Thyroid gland (tissue), 4 donors: ENCODE measurements around the gene ARL10. TPM values are rescaled to one million over a fixed set of nuclear protein-coding genes. Genes with fewer than 3 reads are reported as not detected.

Source experiments
- DNase-seq, 2 donors: peaks; one replicate each; pipeline ENCODE4 v3.0.0-alpha.2; 2019
- H3K27ac ChIP-seq, 3 donors: fragments of 200-600 bp; sonication (generic); 1 replicate in 2 of 3; 2 replicates in 1 of 3; pipeline ENCODE4 v1.5.1; 2016 to 2019; ENCODE audit warnings: mild to moderate bottlenecking in 1 of 3, moderate library complexity in 1 of 3
- H3K27me3 ChIP-seq: fragments of 200-600 bp; sonication (generic); one replicate; pipeline ENCODE4 v1.5.1; 2019
- H3K36me3 ChIP-seq, 2 donors: fragments of 200-600 bp; sonication (generic); one replicate each; pipeline ENCODE4 v1.5.1; 2016 to 2019
- H3K4me1 ChIP-seq, 2 donors: fragments of 200-600 bp; sonication (generic); one replicate each; pipeline ENCODE4 v1.5.1; 2017 to 2019
- H3K4me3 ChIP-seq, 3 donors: fragments of 200-600 bp; sonication (generic); replicated peaks in 1 of 3; 1 replicate in 2 of 3; 2 replicates in 1 of 3; pipeline ENCODE4 v1.5.1; 2016; ENCODE audit warnings: mild to moderate bottlenecking in 1 of 3
- H3K9me3 ChIP-seq: fragments of 200-600 bp; sonication (generic); one replicate; pipeline ENCODE4 v1.5.1; 2017
- POLR2A ChIP-seq, 2 donors: fragments of 450-650 bp; IDR thresholded peaks; one replicate each; pipeline ENCODE4 v1.6.1; 2017; ENCODE audit warnings: antibody characterized with exemption in 2 of 2, mild to moderate bottlenecking in 2 of 2, moderate library complexity in 1 of 2
- WGBS, 2 donors: methylation state at CpG; one replicate each; pipeline ENCODE4 v1.1.5; 2017; 5-methylcytosine and 5-hydroxymethylcytosine counted together
- intact Hi-C: fragments of 100-400 bp; cut with DNase I; formaldehyde crosslinking; loops from one replicate; pipeline ENCODE4 v1.15.1; 2023
- total RNA-seq, 4 donors: library from RNA; depleted of rRNA; stranded (reverse); fragments of >200 nt; gene quantifications; one replicate each; pipeline ENCODE4 v1.2.3, GENCODE V29; 2016
- TF ChIP-seq, protein P1 (sequence below), 6 experiments: fragments of 200-600 bp in 3 of 6; fragments of 450-650 bp in 3 of 6; sonication (generic) in 3 of 6; IDR thresholded peaks; one replicate each; pipeline ENCODE4 v1.5.1; 2016 to 2019; ENCODE audit warnings: antibody characterized with exemption in 6 of 6, mild to moderate bottlenecking in 2 of 6, inconsistent platforms in 1 of 6, moderate library complexity in 1 of 6

The ARL10 gene
- total RNA-seq, 4 donors from 2014 or later = 2.1 to 11.0 (median 2.8) TPM

DNA sequence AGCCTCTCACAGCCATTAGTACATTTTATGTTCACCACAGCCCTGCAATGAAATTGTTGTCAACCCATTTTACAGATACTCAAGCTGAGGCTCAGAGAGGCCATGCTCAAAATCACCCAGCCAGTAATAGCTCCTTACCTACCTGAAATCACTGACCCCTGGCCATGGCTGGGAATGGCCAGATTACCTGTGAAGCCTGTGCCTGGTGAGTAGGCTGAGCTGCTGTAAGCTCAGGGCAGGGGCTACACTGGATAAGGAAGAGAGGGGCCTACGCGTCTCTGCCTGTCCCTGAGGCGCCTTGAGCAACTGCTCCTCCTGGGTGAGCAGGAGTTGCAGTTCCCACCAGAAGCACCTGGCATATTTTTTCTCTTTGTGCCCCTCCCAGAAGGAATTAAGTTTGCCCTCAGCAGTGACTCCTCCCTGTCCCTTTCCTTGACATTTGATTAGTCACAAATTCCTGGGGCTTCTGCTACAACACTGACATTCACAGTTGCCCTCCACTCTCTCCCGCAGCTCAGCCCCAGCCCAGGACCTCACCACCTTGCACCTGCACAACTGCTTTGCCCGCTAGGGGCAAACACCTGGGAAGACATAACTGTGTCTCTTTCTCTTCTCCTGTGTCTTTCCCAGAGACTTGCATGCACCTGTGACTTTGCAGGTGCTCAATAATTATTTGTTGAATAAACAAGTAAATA is 45.3 kb downstream of the ARL10 start:
- no peak for DNase-seq
- H3K4me1 ChIP-seq = peaks cover 13 to 23% of the 10 kb centered on the region in 2 donors
- no peaks in the 10 kb centered on the region for H3K27me3 ChIP-seq
- 85 to 96% methylated on average over 5 of the region's 5 CpGs for WGBS, 2 donors
- TF ChIP-seq POLR2A (IDR thresholded peaks at IDR 0.05) = no peak
- intact Hi-C loops = loop anchor here (5.0 kb wide), 1 partner anchor 37 kb away; the partner anchor contains the start of gene FAF2
- no peaks in the 10 kb centered on the region for H3K9me3 ChIP-seq
- peaks cover 5 to 16% of the 10 kb centered on the region in 2 donors for H3K36me3 ChIP-seq
- no peak overlapping the region for H3K4me3 ChIP-seq
- H3K27ac ChIP-seq = no peak overlapping the region

- Histone ChIP-seq H3K27ac (no peak overlapping the region), H3K36me3 (peaks cover 5 to 12% of the 10 kb centered on the region in 2 donors), H3K4me3 (no peak overlapping the region), H3K27me3 (no peaks in the 10 kb centered on the region), H3K4me1 (peaks cover 17 to 30% of the 10 kb centered on the region in 2 donors), H3K9me3 (no peaks in the 10 kb centered on the region)
- intact Hi-C loops = loop anchor here (5.0 kb wide), 1 partner anchor 35 kb away; the partner anchor contains the start of gene FAF2
- DNase-seq = no peak
- TF ChIP-seq, protein P1, sequence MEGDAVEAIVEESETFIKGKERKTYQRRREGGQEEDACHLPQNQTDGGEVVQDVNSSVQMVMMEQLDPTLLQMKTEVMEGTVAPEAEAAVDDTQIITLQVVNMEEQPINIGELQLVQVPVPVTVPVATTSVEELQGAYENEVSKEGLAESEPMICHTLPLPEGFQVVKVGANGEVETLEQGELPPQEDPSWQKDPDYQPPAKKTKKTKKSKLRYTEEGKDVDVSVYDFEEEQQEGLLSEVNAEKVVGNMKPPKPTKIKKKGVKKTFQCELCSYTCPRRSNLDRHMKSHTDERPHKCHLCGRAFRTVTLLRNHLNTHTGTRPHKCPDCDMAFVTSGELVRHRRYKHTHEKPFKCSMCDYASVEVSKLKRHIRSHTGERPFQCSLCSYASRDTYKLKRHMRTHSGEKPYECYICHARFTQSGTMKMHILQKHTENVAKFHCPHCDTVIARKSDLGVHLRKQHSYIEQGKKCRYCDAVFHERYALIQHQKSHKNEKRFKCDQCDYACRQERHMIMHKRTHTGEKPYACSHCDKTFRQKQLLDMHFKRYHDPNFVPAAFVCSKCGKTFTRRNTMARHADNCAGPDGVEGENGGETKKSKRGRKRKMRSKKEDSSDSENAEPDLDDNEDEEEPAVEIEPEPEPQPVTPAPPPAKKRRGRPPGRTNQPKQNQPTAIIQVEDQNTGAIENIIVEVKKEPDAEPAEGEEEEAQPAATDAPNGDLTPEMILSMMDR (IDR thresholded peaks at IDR 0.05) = no peak
- TF ChIP-seq POLR2A (IDR thresholded peaks at IDR 0.05) = no peak
- 83 to 87% methylated on average over 10 of the region's 10 CpGs for WGBS, 2 donors
These were observed 47.4 kb downstream of the ARL10 start for GRCh38 chr5:176412517-176413254.

DNA sequence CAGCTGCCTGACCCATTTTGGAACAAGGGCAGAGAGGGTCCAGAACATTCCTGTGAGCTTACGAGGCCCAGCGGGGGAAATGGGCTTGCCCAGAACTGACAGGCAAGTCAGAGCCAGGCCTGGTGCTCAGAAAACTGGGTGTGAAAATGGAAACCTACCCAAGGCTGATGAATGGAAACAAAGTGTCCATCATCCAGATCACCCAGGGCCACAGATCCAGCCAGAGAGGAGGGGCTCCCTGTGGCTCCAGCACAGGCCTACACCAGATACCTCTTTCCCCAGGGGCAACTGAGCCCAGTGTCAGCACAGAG is 47.9 kb downstream of the ARL10 start:
- Histone ChIP-seq H3K4me3 (no peak overlapping the region), H3K4me1 (peaks cover 17 to 30% of the 10 kb centered on the region in 2 donors)
- intact Hi-C loops = loop anchor here (5.0 kb wide), 1 partner anchor 34 kb away; the partner anchor contains the start of gene FAF2

DNA sequence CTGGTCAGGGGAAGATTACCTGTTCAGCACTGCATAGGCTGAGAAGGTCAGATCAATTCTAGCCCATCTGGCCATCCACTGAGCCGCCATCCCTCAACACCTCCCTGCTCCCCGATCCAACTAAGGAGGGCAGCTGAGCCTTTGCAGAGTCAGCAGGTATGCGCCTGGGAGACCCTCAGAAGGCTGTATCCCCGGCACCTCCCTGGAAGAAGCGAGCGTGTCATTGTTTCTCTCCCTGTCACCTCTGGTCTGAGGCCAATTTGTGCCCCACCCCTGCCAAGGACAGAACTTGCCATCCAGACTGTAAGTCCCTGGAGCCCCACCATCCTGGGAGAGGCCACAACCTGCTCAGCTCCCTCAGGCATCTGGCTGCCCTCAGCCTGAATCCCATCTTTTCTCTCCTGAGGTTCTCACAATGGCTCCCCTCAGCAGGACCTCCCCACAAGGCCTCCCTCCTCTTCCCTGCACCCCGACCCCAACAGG is 48.5 kb downstream of the ARL10 start:
- WGBS, 2 donors = 80 to 97% methylated on average over 7 of the region's 7 CpGs
- Histone ChIP-seq H3K4me1 (peaks cover 17 to 30% of the 10 kb centered on the region in 2 donors), H3K27ac (no peak overlapping the region), H3K4me3 (no peak overlapping the region), H3K27me3 (no peaks in the 10 kb centered on the region), H3K36me3 (peaks cover 5 to 9% of the 10 kb centered on the region in 2 donors), H3K9me3 (no peaks in the 10 kb centered on the region)
- no peak for TF ChIP-seq POLR2A (IDR thresholded peaks at IDR 0.05)
- TF ChIP-seq, protein P1 (IDR thresholded peaks at IDR 0.05) = no peak
- DNase-seq = no peak
- intact Hi-C loops = loop anchor here (5.0 kb wide), 1 partner anchor 34 kb away; the partner anchor contains the start of gene FAF2

More for the DNA sequence above, 47.9 kb downstream of the ARL10 start:
- peaks cover 5 to 12% of the 10 kb centered on the region in 2 donors for H3K36me3 ChIP-seq
- no peaks in the 10 kb centered on the region for H3K9me3 ChIP-seq
- 81 to 86% methylated on average over 2 of the region's 2 CpGs for WGBS, 2 donors
- H3K27ac ChIP-seq = no peak overlapping the region
- DNase-seq = no peak
- TF ChIP-seq POLR2A (IDR thresholded peaks at IDR 0.05) = no peak
- TF ChIP-seq, protein P1 (IDR thresholded peaks at IDR 0.05) = no peak
- no peaks in the 10 kb centered on the region for H3K27me3 ChIP-seq

DNA sequence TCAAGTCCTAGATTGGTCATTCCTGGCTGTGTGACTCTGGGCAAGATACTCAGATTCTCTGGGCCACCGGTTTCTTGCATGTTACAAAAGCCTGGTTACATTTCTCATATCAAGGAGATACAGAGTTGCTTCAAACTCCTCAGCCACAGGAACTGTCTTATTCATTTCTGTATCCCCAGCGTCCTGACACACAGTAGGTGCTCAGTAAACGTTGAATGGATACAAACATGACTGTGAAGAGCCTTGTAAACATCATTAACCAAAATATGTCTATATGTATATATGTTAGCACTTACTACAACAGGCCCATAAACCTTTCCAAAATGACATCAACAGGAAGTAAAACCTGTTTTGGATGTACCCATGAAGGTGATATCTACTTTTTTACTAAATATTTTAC is 49.4 kb downstream of the ARL10 start:
- TF ChIP-seq, protein P1 (IDR thresholded peaks at IDR 0.05) = no peak
- TF ChIP-seq POLR2A (IDR thresholded peaks at IDR 0.05) = no peak
- Histone ChIP-seq H3K27ac (peak overlapping the region in 1 of 3 donors; percentile 12), H3K4me1 (peaks cover 17 to 30% of the 10 kb centered on the region in 2 donors), H3K27me3 (no peaks in the 10 kb centered on the region), H3K4me3 (no peak overlapping the region), H3K36me3 (peaks cover 5% of the 10 kb centered on the region in 2 donors), H3K9me3 (no peaks in the 10 kb centered on the region)
- no peak for DNase-seq
- intact Hi-C loops = loop anchor here (5.0 kb wide), 4 partner anchors 33 to 243 kb away; partner anchors contain the start of gene FAF2
- WGBS, 2 donors = 77 to 78% methylated on average over 3 of the region's 3 CpGs
